Neural progenitor cell (in vitro differentiated cells): ENCODE measurements around the gene TIMM22. TPM values are rescaled to one million over a fixed set of nuclear protein-coding genes. Genes with fewer than 3 reads are reported as not detected.

Source experiments
- DNase-seq: peaks from one replicate; pipeline ENCODE4 v3.0.0-alpha.2; 2016; ENCODE audit warnings: low spot score
- H2AFZ ChIP-seq: fragments of 200-600 bp; sonication (generic); replicated peaks from 2 replicates; pipeline ENCODE4 v1.6.1; 2016; ENCODE audit warnings: antibody characterized with exemption
- H3F3A ChIP-seq: fragments of 200-600 bp; sonication (generic); 2 replicates; pipeline ENCODE4 v1.6.1; 2016; ENCODE audit warnings: antibody characterized with exemption, low read depth
- H3K27ac ChIP-seq: fragments of 200-600 bp; sonication (generic); 2 replicates; pipeline ENCODE4 v1.5.1; 2016; ENCODE audit warnings: mild to moderate bottlenecking
- H3K27me3 ChIP-seq: fragments of 200-600 bp; sonication (generic); 2 replicates; pipeline ENCODE4 v1.6.1; 2016; ENCODE audit warnings: mild to moderate bottlenecking, moderate library complexity
- H3K36me3 ChIP-seq: fragments of 200-600 bp; sonication (generic); 2 replicates; pipeline ENCODE4 v1.5.1; 2016
- H3K4me1 ChIP-seq: fragments of 200-600 bp; sonication (generic); 2 replicates; pipeline ENCODE4 v1.6.1; 2016; ENCODE audit warnings: mixed run types
- H3K4me2 ChIP-seq: fragments of 200-600 bp; sonication (generic); 2 replicates; pipeline ENCODE4 v1.6.1; 2016
- H3K4me3 ChIP-seq: fragments of 200-600 bp; sonication (generic); 2 replicates; pipeline ENCODE4 v1.5.1; 2016
- H3K79me2 ChIP-seq: fragments of 200-600 bp; sonication (generic); 2 replicates; pipeline ENCODE4 v1.6.1; 2016; ENCODE audit warnings: low read depth
- H3K9ac ChIP-seq: fragments of 200-600 bp; sonication (generic); 2 replicates; pipeline ENCODE4 v1.6.1; 2016
- H3K9me3 ChIP-seq: fragments of 200-600 bp; sonication (generic); 2 replicates; pipeline ENCODE4 v1.5.1; 2016; ENCODE audit warnings: low read depth
- H4K20me1 ChIP-seq: fragments of 200-600 bp; sonication (generic); 2 replicates; pipeline ENCODE4 v1.6.1; 2016; ENCODE audit warnings: low read depth
- H3K27ac Mint-ChIP-seq: 3 replicates; pipeline ENCODE4 v1.8.0; 2021; ENCODE audit warnings: mixed read lengths
- H3K27me3 Mint-ChIP-seq: 2 replicates; pipeline ENCODE4 v1.8.0; 2022; ENCODE audit warnings: low read depth, mild to moderate bottlenecking, inconsistent platforms, moderate library complexity, mixed read lengths; ENCODE audit not compliant: insufficient read depth
- H3K36me3 Mint-ChIP-seq: 3 replicates; pipeline ENCODE4 v1.8.0; 2021; ENCODE audit warnings: mixed read lengths
- H3K4me1 Mint-ChIP-seq: 3 replicates; pipeline ENCODE4 v1.8.0; 2021; ENCODE audit warnings: mixed read lengths
- H3K4me3 Mint-ChIP-seq: 3 replicates; pipeline ENCODE4 v1.8.0; 2021; ENCODE audit warnings: mild to moderate bottlenecking, moderate library complexity, mixed read lengths
- H3K9me3 Mint-ChIP-seq: 3 replicates; pipeline ENCODE4 v1.8.0; 2020; ENCODE audit warnings: mixed read lengths
- CTCF ChIP-seq: fragments of 200-600 bp; sonication (generic); IDR thresholded peaks from 2 replicates; pipeline ENCODE4 v1.5.1; 2017; ENCODE audit warnings: antibody characterized with exemption, mild to moderate bottlenecking
- EZH2 ChIP-seq: fragments of 200-600 bp; sonication (generic); IDR thresholded peaks from 2 replicates; pipeline ENCODE4 v1.6.1; 2017; ENCODE audit warnings: antibody characterized with exemption, mild to moderate bottlenecking, moderate library complexity
- EZH2phosphoT487 ChIP-seq: fragments of 200-600 bp; sonication (generic); IDR thresholded peaks from 2 replicates; pipeline ENCODE4 v1.6.1; 2017; ENCODE audit warnings: antibody characterized with exemption
- total RNA-seq: library from RNA; depleted of rRNA; stranded (reverse); fragments of >200 nt; gene quantifications from 2 replicates; pipeline ENCODE4 v1.2.3, GENCODE V29; 2015; ENCODE audit warnings: low replicate concordance

The TIMM22 gene
- total RNA-seq, 1 donor from 2014 or later: 11.7 TPM

GRCh38 chr17:1011760-1012735 lies 15.1 kb downstream of the TIMM22 start:
- H3K4me3 Mint-ChIP-seq: no peak overlapping the region
- Histone ChIP-seq H3K4me2 (no peak overlapping the region), H3K4me3 (no peak overlapping the region), H3K36me3 (no peaks in the 10 kb centered on the region), H3K9me3 (no peaks in the 10 kb centered on the region), H3K27ac (no peak overlapping the region), H3K27me3 (no peaks in the 10 kb centered on the region), H3K79me2 (no peaks in the 10 kb centered on the region), H2AFZ (no peak overlapping the region), H3K4me1 (no peaks in the 10 kb centered on the region), H3K9ac (no peak overlapping the region), H3F3A (no peaks in the 10 kb centered on the region), H4K20me1 (no peaks in the 10 kb centered on the region)
- no peak for DNase-seq
- no peak overlapping the region for H3K27ac Mint-ChIP-seq
- H3K4me1 Mint-ChIP-seq: no peaks in the 10 kb centered on the region
- no peaks in the 10 kb centered on the region for H3K9me3 Mint-ChIP-seq
- TF ChIP-seq CTCF: no peak
- no peak for TF ChIP-seq EZH2phosphoT487
- no peak for TF ChIP-seq EZH2
- H3K36me3 Mint-ChIP-seq: peaks cover 9% of the 10 kb centered on the region
- H3K27me3 Mint-ChIP-seq: peaks cover 7% of the 10 kb centered on the region

GRCh38 chr17:1012823-1013728 lies 16.1 kb downstream of the TIMM22 start:
- Mint-ChIP-seq H3K27me3 (peaks cover 7% of the 10 kb centered on the region), H3K9me3 (no peaks in the 10 kb centered on the region), H3K27ac (no peak overlapping the region), H3K36me3 (peaks cover 8% of the 10 kb centered on the region), H3K4me1 (no peaks in the 10 kb centered on the region), H3K4me3 (no peak overlapping the region)
- no peak overlapping the region for H3K27ac ChIP-seq
- no peak overlapping the region for H3K4me3 ChIP-seq
- H3K9ac ChIP-seq: no peak overlapping the region
- no peaks in the 10 kb centered on the region for H3K27me3 ChIP-seq
- H3K9me3 ChIP-seq: no peaks in the 10 kb centered on the region
- H3K79me2 ChIP-seq: no peaks in the 10 kb centered on the region
- no peak for DNase-seq
- H3F3A ChIP-seq: no peaks in the 10 kb centered on the region
- no peaks in the 10 kb centered on the region for H4K20me1 ChIP-seq
- no peaks in the 10 kb centered on the region for H3K36me3 ChIP-seq
- no peaks in the 10 kb centered on the region for H3K4me1 ChIP-seq
- TF ChIP-seq EZH2: no peak
- TF ChIP-seq CTCF: no peak
- TF ChIP-seq EZH2phosphoT487: no peak
- no peak overlapping the region for H2AFZ ChIP-seq
- H3K4me2 ChIP-seq: no peak overlapping the region

- no peaks in the 10 kb centered on the region for H3K9me3 ChIP-seq
- H3K27me3 Mint-ChIP-seq: peaks cover 7% of the 10 kb centered on the region
- no peak overlapping the region for H3K27ac ChIP-seq
- H2AFZ ChIP-seq: no peak overlapping the region
- no peaks in the 10 kb centered on the region for H3K4me1 ChIP-seq
- H3K9ac ChIP-seq: no peak overlapping the region
- DNase-seq: no peak
- TF ChIP-seq EZH2 (no peak), CTCF (no peak), EZH2phosphoT487 (no peak)
- no peaks in the 10 kb centered on the region for H3K36me3 ChIP-seq
- no peaks in the 10 kb centered on the region for H3K4me1 Mint-ChIP-seq
- peaks cover 6% of the 10 kb centered on the region for H3K36me3 Mint-ChIP-seq
- no peaks in the 10 kb centered on the region for H4K20me1 ChIP-seq
- H3K79me2 ChIP-seq: no peaks in the 10 kb centered on the region
- H3K4me2 ChIP-seq: no peak overlapping the region
- no peak overlapping the region for H3K4me3 ChIP-seq
- H3K27ac Mint-ChIP-seq: peak overlapping the region; percentile 74
- H3K27me3 ChIP-seq: no peaks in the 10 kb centered on the region
- H3F3A ChIP-seq: no peaks in the 10 kb centered on the region
- no peak overlapping the region for H3K4me3 Mint-ChIP-seq
- no peaks in the 10 kb centered on the region for H3K9me3 Mint-ChIP-seq
Observed at GRCh38 chr17:1013729-1014090, 16.8 kb downstream of the TIMM22 start.
